NCI-H1092 treated with DMSO at 0.1 percent for 48 hours (cell line): ENCODE measurements around the gene MAP2K6.

Experiments used
- DNase-seq: peaks from one replicate; lab custom pipeline; 2025; lab: John Stamatoyannopoulos, UW

MAP2K6 gene

DNA sequence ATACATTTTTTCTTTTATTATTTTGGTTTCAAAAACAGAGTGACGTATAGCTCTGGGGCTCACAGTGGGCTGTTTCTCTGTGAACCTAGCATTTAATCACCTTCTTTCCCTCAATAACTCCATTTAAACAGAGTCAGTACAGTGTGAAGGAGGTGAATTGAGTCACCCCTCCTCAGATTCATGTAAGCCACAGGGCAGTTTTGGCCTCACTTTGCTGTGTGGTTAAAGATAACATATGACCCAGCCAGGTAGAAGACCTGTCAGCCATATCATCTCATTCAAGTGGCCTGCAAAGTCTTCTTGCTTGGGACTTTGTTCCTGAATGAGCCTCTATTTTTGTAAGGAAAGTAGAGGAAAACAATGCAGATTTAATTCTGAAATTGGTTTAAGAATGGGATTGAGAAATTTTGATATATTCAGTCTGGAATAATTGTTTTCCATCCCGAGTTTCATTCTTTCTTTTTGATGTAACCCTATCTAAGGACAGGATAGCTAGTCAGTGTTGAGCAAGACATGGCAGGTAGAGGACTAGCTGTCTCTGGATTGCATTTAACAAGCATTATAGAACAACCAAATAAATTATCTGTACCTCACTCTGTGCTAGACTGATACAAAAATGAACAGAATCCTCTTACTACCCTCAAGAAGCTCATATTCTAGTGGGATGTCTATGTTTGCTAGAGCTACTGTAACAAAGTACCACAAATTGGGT lies 13.1 kb downstream of the MAP2K6 start:
- no peak for DNase-seq

DNA sequence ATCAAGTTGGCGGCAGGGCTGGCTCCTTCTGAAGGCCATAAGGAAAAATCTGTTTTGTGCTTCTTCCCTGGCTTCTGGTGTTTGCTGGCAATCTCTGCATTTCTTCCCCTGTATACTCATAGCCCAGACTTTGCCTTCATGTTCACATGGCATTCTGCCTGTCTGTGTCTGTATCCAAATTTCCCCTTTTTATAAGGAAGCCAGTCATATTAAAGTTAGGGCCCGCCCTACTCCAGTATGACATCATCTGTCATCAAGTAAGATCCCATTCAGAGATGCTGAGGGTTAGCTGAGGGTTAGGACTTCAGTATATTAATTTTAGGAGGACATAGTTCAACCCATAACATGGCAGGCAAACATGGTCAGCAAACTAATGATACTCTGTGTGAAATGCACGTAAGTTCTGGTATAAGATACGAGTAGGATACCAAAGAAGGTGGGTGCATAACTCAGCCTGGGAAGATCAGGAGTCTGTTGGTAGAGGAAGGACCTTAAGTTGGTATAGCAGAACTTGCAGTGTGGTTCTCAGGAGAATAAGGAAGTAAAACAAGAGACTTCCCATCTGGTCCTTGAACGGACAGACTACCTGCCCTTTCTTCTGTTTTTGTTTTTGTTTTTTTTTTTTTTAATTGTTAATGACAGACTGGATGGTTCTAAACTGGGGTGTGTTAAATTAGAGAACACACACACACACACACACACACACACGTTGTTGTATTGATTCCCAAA lies 13.9 kb downstream of the MAP2K6 start:
- no peak for DNase-seq

DNA sequence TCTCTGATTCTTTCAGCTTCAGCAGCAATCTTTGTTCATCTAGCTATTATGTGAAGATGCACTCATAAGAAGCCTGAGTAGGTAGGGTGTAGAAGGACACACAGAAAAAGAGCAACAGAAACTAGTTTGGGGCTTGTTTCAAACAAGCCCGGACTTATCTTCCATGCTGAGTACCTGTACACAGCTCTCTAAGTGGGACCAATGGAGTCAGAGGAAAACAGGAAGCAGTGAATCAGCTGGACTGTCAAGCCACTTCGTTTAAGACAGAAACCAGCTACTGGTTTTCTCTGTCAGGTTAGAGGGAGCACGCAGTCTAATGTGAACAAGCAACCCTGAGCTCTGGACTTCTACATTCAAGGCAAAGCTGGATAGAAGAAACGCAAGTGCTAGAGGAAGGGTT lies 16.0 kb downstream of the MAP2K6 start:
- DNase-seq, result no peak

DNA sequence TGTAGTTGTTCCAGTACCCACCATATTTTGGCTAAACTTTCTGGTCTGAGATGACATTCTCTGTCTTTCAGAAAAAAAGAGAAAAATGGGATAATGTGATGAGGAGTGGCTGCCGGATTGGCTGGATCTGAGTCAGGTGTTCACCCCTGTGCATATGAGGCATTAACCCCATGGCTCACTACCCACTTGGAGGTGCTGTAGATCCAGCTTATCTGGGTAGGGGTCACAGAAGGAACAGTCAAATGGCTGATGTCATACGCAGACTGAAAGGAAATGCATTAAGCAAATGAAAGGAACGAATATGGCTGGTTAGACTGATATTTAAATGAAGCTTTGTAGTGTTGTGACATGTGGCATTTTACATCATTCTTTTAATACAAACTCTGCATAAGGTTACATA lies 17.3 kb downstream of the MAP2K6 start:
- DNase-seq, result no peak

DNA sequence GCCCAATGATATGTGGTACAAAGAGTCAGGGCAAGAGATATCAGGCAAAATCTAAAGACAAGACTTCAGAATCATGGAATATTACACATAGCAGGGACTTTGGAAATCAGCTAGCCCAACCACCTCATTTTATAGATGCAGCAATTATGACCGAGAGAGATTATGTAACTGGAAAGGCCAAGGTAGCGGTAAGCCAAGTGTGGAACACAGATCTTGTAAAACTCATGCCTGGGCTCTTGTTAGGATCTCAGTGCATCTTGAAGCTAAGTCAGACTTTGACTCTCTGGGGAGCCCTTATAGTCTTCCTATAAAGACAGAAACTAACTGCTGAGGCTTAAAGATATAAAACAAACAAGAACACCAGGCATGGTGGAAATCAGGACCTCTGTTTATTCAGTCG lies 18.6 kb downstream of the MAP2K6 start:
- no peak for DNase-seq

DNA sequence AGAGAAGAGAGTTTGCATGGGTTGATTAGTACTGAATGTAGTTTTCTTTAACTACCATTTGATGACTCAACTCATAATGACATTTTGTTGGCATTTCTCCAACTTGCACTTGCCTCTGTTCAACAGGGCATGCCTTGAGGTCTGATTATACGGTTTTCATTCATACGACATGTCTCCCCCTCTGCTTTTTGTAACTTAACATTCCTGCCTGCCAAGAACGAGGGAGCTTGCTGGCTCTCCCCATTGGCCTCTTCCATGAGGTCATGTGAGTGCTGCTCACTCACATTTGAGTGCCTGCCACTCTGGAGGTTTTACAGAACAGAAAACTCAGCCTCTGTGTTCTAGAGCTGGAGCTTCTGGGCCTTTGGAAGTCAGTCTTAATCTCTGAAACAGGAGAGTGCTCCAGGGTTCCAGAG lies 19.7 kb downstream of the MAP2K6 start:
- no peak for DNase-seq

DNA sequence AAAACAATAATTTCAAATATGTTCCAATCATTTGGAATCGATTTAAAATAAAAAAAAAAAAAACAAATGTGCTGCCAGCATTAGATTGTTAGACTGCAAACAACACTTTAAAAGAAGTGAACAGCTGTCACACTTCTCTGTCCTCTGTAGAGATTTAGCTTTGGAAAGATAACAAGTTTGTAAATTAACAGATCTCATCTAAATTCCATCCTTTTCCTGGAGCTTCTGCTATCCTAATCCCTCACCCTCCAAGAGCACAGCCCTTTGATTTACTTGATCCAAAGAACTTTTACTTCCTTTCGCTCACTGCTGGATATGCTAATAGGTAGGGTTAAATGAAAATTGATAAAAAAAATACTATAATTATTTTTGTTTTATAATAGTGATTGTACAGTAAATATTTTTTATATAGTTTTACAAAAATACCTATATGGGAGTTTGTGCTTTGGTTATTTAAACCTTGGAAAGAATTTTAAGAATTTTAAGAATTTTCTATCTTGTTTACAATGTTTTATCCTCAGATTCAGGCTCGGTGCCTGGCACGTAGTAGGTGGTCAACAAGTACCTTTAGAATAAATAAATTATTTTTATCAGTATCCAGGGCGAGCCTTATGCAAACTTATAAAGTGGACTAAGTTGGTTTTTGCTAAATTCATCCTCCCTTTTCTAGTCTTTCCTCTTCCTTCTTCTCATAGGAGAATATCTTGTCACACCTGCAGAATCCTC lies 21.6 kb downstream of the MAP2K6 start:
- DNase-seq, result no peak

GRCh38 chr17:69437475-69437874 lies 23.0 kb downstream of the MAP2K6 start:
- DNase-seq, result no peak

GRCh38 chr17:69438776-69439175 lies 24.3 kb downstream of the MAP2K6 start:
- no peak for DNase-seq

GRCh38 chr17:69441179-69441578 lies 26.7 kb downstream of the MAP2K6 start:
- DNase-seq, result no peak

- no peak for DNase-seq
Observed at GRCh38 chr17:69443138-69443537, 28.6 kb downstream of the MAP2K6 start.

- DNase-seq, result no peak
Observed at GRCh38 chr17:69444023-69444422, 29.5 kb downstream of the MAP2K6 start.

GRCh38 chr17:69445132-69445531 lies 30.6 kb downstream of the MAP2K6 start:
- no peak for DNase-seq

- no peak for DNase-seq
Observed at GRCh38 chr17:69447726-69448125, 33.2 kb downstream of the MAP2K6 start.

GRCh38 chr17:69448431-69449102 lies 34.1 kb downstream of the MAP2K6 start:
- DNase-seq, result peak; percentile 39

- DNase-seq, result no peak
Observed at GRCh38 chr17:69450131-69450530, 35.6 kb downstream of the MAP2K6 start.

GRCh38 chr17:69450918-69451317 lies 36.4 kb downstream of the MAP2K6 start:
- no peak for DNase-seq

- DNase-seq, result no peak
Observed at GRCh38 chr17:69451416-69452394, 37.2 kb downstream of the MAP2K6 start.

DNA sequence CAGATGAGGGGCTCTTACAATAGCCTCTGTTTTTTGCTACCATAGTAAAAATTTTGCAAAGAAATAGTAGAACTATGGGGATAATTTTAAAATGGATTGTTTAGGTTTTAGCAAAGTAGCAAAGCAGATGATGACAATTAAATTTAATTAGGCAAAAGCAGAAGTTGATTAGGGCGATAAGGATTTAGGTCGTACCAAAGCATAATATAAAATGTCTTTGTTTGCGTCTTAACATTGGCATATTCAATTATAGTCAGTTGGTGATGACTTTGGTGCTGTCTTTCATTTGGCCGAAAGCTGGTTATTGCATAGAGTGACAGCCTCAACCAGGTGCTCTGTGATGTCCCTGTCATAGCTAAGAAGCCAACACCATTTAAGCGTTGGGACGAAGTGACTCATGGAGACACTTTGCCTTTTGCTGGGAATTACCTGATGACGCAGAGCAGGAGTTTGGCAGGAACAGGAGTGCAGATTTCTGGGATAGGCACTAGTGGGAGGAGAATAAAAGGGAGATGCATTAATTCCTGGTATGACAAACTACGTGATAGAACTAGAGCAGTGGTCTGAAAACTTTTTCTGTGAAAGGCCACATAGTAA lies 38.3 kb downstream of the MAP2K6 start:
- no peak for DNase-seq

DNA sequence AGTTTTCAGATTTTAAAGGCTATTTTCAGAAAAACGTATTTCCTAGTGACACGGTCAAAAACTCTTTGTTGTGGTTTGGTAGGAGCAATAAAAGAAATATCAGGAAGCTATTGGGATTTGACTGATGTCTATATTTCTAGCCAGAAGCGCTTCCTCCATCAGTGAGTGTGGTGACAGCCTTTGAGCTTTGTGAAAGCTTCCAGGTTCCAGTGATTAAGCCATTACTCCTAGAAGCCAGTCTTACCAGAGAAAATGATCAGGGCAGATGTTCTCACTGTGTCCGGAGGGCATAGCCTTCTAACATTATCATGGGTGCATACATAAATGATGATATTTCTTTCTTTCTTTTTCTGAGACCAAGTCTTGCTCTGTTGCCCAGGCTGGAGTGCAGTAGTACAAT lies 39.6 kb downstream of the MAP2K6 start:
- no peak for DNase-seq

DNA sequence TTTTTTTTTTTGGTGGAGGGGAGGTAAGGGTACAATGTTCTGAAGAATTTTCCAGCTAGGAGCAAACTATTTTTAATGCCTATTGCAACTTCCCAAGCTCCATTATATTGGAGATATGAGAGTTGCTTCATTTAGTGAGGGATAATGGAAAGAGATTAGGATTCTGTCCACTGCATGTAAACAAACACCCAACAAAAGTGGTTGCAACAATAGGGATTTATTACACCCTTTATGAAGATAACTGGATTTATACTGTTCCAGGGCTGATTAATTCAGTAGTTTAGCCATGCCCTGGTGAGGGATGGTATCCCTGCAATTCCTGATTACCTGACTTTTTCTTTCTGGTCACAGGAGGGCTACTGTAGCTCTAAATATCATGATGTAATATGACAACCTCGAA lies 40.5 kb downstream of the MAP2K6 start:
- no peak for DNase-seq
